NCI-H1105 treated with DMSO at 0.1 percent for 48 hours (cell line): ENCODE results near the gene PUS3.
"Not testable (repeated sequence)": the region's sequence is repeated elsewhere in the genome, so short reads cannot be mapped to it uniquely, and the experiment has no call there.

Source experiments
- DNase-seq: peaks from one replicate; lab custom pipeline; 2025; lab: John Stamatoyannopoulos, UW

PUS3 gene

DNA sequence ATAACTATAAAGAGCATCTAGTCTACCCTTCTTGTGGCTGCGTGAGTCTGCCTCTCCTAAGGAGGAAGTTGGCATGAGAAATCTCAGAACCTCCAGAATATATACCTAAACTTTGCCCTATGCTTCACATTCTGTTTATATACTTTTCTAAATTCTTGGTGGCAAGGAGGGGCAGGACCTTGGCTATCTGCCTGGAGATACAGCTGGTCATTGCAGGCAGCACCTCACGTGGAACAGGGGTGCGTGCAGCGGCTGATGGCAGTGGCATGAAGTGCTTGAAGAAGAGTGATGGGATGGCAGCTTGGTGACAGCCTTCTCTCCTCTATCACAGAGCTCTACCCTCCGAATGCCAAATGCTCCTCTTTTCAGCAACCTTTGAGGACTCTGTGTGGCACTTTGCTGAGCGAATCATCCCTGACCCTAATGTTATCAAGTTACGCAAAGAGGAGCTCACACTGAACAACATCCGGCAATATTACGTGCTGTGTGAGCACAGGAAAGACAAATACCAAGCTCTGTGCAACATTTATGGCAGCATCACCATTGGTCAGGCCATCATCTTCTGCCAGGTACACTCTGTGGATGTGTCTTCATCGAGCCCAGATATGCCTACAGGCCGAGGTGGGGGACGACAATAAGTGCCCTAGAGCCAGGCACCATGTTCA, 13.8 kb upstream of the PUS3 start:
- no peak for DNase-seq

DNA sequence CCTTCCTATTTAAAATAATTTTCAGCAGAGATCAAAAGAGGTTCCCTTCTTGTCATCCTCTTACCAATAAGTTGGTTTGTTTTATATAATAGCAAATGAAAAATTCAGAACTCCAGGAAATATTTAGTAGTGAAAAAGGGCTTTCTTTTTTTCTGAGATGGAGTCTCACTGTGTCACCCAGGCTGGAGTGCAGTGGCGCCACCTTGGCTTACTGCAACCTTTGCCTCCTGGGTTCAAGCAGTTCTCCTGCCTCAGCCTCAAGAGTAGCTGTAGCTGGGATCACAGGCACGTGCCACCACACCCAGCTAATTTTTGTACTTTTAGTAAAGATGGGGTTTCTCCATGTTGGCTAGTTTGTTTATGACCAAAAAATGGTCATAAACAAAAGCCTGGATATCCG, 11.6 kb upstream of the PUS3 start:
- not testable (repeated sequence) for DNase-seq

DNA sequence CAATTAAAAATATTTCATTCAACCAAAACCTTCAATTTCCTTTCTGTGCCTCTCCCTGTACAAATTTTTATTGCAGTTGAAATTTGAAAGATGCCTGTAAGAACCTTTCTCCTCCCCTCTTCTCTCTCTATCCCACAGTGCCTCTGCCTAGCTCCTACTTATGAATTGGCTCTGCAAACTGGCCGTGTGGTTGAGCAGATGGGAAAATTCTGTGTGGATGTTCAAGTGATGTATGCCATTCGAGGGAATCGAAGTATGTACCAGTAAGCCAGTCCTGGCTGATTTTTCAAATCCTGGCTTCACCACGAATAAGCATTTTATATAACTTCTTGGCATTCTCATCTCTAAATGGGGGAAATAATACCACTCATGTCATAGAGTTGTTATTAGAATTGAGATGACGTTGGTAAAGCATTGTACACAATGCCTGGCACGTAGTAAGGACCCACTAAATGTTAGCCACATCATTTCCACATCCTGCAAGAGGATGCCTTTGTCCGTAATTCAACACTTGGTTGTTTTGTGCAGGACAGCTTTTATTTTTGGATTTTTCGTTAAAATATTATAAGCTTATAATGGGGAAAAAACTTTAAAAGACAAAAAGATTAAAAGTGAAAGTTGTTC, 7.3 kb upstream of the PUS3 start:
- no peak for DNase-seq

DNA sequence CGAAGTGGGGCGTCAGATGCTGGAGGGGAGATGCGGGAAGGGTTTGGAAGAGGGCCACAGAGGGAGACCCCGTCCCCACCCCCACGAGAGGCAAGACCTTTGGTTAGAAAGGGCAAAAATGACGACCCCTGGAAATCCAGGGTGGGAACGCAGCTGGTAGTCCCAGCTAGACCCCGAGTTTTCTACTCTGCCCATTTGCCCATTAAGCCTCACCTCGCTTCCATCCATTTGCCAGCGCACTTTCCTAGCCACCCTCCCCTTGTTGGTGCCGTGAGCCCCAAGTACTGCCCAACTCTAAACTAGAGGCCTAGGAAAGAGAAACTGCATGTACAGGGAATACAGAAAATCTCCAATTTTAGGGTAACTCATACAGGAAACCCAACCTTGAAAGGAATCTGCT, 1.7 kb upstream of the PUS3 start:
- no peak for DNase-seq

DNA sequence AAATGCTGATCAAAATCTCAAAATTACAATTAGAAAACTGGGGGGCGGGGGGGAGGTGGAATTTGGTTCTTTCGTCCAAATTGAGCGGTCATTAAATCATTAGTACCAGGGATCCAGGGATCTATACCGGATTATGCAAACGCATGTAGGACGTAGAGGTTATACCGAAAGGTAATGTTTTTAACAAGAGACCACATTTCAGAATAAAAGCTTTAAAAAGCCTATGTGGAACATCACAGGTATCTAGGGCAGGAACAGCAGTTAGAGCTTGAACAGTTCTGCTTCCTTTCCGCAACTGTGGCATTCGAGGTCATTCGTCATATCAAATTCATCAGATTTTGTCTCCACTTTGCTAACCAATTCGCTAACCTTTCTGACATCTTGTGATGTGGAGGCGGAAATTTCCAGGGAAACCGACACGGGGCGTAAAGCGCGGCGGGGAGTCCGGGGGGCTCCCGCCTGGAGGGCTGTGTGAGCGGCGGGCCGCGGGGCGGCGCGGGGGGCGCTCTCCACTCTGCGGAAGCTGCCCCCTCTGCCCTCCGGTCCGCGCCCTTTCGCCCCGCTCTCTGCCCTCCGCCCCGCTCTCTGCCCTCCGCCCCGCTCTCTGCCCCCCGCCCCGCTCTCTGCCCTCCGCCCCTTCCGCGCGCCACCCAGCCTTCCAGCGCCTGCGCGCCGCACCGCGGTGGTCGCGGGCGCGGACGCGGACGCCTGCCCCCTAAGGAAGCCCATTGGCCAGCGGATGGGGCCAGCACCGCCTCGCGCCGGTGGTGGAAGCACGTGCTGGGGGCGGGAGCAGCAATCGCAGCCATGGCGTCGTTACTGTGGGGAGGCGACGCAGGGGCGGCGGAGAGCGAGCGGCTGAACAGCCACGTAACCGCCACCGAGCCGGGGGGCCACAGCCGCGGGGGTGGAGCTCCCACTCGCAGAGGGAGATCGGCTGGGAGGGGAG, 979 bp upstream of the PUS3 start, which contains the start of gene DDX25:
DDX25 (plus strand) TSS at position 798 of the 949 bp plus-strand sequence; CDS start at position 808, 10 bp downstream.
- peak; percentile 42 for DNase-seq

DNA sequence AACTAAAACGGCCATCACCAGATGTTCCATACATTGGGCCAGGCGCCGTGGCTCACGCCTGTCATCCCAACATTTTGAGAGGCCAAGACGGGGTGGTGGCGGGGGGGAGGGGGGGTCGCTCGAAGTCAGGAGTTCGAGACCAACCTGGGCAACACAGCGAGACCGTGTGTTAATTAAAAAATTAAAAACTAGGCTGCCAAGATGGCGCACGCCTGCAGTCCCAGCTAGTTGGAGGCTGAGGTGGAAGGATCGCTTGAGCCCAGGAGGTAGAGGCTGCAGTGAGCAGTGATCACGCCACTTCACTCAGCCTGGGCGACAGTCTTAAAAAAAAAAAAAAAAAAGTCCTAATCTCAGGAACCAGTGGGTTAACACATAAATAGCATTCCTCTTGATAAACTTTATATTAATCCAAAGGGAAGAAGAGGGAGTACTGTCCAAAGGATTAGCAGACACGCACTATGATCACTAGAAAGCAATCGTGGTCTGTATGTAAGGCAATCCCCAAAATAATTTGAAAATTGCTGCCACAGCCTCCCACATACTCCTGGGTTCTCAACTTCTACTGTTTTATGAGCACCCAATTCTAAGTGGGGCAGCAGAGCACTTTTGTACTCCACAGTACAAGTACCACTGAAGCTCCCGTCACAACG, 604 bp downstream of the PUS3 start:
- no peak for DNase-seq

DNA sequence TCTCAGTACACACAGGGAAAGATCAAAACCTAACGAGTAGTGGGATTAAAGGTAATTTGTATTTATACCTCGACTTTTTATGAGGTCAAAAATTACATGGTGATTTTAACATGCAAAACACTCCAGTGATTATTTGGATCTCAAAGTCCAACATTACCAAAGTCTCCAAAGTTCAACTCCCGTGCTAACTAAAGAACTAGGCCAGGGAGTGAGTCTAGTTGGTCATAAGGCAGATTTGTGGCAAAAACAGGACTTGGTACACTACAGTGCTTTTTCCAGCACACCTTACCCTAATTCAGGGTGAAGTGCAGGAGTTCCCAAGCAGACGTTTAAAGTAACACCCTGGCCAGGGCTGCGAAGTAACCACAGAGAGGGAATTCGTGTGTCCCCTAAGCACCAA, 1.1 kb downstream of the PUS3 start:
- DNase-seq, result no peak

DNA sequence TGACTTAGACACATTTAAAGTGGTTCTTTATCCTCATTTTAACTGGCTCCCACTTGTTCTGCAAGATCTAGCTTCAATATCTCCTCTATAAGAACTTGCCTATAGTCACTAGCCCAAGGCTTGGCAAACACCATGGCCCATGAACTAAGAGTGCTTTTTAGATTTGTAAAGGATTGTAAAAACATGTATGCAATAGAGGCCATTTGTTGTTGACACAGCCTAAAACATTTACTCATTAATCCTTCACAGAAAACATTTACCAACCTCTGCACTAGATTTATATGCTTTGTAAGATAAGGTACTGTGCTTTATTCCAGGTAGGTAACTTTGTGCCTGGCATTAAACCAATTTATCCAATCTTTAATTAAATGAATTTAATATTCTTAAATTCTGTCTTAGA, 10.0 kb downstream of the PUS3 start:
- DNase-seq, result no peak

DNA sequence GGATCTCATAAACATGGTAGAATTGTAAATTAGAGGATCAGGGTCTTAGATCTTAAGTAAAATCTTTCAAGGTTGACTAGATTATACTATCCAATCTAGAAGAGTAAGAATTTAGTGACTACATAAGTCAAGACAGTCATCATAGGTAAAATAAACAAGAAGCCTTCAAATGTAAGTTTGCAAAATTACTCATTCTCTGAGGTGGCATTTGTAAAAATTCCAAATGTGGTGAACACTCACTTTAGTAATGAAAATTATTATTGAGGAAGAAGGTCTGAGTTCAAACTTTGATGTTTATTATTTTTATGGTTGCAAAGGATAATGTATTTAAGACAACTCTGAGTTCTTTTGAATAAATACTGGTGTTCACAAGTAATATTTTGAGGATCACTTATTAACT, 10.9 kb downstream of the PUS3 start:
- no peak for DNase-seq

DNA sequence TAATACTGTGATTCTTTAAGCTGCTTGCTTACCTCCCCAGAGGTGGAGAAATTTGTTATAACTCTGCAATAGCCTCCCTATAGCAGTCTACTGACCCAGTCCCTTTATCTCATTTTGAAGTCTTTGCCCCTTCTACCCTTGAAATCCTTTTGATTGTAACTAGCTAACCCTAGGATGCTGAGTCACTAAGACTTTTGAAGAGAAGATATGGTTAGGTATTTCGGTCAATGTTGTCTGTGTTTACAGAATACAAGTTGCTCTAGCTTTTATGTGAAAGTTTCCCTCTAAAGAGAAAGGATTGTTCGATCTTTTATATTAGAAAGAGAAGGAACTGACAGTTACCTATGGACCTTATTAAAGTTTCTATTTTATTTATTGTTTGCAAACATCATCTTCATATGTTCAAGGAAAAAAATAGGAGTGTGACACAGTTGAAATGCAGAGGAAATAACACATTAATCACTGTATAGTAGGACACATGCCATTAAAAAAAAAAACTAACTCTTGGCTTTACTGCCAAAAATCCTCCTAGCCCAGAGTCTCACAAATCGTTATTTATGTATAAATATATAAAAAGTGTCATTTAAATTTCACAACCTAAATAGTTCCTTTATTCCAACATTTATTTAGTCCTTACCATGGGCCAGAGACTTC, 12.4 kb downstream of the PUS3 start:
- DNase-seq, result no peak

DNA sequence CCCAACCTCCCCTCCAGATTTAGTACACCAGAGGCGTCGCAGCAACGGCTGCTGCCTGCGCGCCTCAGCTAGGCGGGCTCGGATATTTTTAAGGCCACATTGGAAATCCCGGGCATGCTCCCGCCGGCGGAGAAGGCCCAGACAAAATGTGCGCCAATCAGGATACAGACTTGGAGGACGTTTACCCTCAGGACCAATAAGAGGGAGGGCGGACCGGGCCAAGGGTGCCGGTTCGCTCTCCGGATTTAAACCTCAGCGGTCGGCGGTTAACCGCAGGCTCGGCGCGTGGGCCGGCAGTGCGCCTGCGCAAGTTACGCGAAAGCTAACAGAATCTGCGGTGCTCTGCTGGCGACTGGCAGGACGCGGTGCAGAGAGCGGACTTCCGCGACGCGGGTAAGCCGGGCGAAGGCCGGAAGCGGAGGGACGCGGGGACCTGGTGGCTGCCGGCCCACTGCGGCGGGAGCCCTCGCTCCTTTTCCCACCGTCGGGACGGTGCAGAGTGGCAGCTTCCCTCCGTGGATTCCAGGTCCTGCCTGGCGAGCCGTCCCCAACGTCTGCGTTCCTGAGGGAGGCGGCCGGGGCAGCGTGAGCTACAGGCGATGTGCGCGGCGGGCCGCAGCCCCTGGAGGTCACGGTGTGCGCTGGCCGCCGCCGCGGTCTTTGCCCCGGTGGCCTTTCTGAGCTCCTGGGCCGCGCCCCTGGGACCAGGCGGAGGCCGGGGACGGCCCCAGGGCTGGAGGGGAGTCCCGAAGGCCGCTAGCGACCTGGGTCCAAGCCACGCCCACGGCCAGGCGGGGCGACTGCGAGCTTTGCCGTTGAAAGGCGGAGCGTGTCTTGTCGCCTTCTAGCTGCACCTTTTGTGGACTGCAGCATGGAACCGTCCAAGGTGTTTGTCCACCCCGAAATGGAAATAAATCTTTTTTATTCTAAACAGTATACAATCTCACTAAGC, 15.4 kb downstream of the PUS3 start, which contains the start of gene HYLS1:
HYLS1 (plus strand) TSS at position 296 of the 952 bp plus-strand sequence. CDS start 11,701 bp downstream, outside the sequence.
- DNase-seq, result peak; percentile 86

DNA sequence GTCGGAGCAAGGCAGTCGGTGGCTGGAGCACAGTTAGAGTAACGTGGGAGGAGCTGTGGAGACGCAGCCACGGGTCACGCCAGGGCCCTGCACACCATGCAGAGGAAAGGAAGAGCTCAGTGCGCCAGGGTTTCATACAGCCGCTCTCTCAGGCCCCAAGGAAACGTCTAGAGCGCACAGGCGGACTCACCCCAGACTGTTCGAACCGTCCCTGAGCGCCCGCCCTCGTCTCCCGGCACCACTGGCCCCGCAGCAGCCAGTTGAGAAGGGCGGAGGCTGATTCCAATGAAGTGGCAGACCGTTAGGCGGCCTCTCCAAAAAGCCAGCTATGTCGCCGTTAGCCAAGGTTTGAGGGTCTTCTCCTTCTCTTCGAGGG, 16.0 kb downstream of the PUS3 start:
- DNase-seq, result no peak

DNA sequence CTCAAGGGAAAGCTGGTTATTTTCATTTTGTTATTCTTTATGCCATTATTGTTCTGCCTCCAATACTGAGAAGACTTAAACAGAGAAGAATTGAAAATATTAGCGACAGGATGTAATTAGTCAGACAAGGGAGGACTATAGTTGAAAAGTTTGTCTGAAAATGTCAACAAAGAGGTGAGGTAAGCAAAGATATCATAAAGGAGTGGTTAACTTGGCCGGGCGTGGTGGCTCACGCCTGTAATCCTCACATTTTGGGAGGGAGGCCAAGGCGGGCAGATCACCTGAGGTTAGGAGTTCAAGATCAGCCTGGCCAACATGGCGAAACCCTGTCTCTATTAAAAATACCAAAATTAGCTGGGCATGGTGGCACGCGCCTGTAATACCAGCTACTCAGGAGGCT, 19.6 kb downstream of the PUS3 start:
- DNase-seq, result no peak

DNA sequence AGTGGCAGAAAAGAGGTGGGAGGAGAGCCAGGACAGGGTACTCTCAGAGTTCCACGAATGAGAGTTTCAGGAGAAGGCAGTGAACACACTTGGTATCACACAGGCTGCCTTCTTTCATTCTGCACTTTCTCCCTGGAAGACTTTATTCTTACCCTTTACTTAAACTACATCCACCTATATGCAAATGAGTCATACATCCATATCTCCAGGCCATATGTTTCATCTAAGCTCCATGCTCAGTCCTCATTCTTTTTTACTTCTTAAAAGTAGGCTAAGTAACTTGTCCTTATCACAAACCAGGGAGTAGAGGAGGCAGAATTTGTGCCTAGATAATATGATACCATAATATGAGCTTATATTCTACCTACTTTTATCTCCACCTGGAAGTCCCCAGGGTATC, 21.7 kb downstream of the PUS3 start:
- DNase-seq, result no peak

DNA sequence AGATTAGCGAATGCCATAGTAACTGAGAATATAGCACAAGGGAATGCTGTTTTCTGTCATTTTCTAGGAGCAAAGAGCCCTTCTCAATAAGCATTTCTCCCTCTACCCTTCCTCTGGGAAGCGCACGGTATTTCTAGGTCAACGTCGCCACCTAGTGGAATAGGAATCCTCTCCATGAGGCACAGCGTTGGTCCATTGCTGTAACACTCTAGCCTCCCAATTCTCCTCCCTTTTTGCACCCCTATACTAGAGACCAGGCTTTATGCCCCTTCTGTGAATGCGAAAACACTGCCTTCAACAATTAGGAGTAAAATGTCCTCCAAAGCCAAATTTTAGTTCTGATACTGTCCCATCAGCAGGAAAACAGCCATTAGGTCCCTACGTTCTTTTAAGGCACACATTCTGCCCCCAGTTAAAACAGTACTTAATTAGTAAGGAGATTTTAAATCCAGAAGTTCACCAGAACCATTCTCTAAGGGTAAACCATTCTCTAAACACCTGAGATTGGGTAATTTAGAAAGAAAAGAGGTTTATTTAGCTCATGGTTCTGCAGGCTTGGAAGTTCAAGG, 28.4 kb downstream of the PUS3 start:
- DNase-seq, result peak; percentile 78

DNA sequence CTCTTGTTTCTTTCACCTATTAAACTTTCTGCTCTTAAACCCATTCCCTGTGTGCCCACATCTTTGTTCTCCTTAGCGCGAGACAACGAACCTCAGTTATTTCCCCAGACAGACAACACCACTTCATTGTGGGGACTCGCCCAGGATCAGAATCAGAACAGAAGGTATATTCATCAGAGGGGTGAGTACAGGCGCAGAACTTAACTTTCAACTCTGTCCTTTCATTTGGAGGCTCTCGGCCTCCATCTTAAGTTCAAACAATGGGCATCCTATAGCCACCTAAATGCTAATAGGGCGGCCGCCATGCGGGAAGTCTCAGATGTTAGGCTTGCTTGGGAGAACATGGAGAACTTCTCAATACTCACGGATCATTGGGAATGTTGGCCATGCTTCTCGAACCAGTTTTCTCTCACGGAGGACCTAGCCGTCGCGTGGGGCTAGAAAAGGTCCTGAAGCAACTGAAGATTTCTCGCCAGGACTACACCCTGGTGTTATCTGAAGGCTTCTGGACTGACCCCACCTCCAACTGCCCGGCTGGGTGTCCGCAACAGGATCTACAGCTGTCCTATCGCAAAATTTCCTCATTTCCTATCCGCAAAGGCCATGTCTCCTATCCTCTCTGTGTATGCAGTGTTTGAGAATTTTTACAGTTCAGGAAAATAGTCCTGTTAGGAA, 29.0 kb downstream of the PUS3 start:
- no peak for DNase-seq

DNA sequence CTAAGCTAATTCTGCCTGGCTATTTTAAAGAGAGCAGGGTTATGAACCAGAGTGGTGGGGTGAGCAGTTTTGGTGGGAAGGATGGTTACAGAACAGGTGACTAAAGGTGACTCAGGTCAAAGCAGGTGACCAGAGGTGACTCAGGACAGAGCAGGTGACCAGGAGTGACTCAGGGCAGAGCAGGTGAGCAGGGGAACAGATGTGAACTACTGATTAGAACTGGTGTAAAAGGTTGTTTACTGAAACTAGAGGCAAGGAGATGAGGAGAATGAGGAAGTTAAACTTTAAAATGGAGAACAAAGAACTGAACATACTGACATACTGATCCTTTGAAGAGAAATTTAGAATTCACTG, 30.9 kb downstream of the PUS3 start:
- DNase-seq, result no peak

DNA sequence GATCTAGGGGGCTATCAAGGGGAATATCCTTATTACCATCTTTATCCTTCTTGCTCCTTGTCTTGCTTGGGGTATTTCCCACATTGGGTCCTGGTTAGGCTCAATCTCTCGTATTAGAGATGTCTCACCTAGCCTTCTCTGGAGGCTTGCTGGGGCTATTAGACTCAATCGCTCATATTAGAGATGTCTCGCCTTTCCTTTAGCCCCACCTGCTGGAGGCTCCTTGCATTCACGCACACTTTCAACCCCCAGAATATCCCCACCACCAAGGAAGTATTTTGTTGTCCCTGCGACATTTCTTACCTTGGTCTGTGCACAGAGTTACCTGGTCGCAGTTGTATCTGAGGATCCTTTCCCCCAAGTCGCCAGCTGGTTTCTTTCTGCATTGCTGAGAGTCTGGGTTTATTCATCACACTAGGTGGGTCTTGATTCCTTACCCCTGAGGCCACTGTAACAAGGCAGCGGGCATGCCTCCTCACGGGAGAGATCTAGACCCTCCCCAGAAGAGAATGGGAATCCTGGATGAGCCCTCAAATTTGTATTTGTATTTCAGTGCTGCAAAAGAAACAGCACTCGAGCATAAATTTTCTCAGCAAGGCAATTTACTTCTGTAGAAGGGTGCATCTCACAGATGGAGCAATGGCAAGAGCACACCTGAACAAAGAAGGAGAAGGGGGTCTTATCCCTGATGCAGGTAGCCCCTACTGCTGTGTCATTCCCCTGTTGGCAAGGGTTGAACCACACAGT, 31.4 kb downstream of the PUS3 start:
- DNase-seq, result peak; percentile 31

DNA sequence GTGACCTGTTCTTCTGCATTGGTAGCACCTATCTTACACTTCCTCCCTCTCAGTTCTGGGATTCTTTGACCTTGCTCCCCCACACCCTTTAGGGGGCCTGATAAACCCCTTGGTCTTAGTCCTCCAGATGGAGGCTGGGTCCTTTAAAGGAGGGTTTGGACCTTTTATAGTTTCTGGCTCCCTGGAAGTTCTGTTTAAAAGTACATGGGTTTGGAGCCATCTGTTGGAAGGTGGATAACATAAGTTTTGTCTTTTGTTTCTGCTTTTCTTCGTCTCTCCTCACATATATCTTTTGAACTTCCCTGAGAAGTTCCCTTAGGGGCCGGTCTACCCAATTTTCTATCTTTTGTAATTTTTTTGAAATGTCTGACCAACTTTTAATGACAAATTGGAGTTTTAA, 33.5 kb downstream of the PUS3 start:
- no peak for DNase-seq
